Trophoblast cell (in vitro differentiated cells and primary cell): Measurements from ENCODE around the gene ABCB8.

Source experiments
- DNase-seq, 2 donors: peaks; one replicate each; pipeline ENCODE4 v3.0.0-alpha.2; 2016
- H2AFZ ChIP-seq: 2 replicates; pipeline ENCODE4 v1.6.1; 2013; ENCODE audit warnings: low read length, moderate library complexity, mild to moderate bottlenecking; ENCODE audit not compliant: insufficient read depth, poor library complexity
- H2AK5ac ChIP-seq: 2 replicates; pipeline ENCODE4 v1.6.1; 2013; ENCODE audit warnings: mild to moderate bottlenecking, low read length
- H2BK120ac ChIP-seq: 2 replicates; pipeline ENCODE4 v1.6.1; 2013; ENCODE audit warnings: low read length, mild to moderate bottlenecking, moderate library complexity; ENCODE audit not compliant: insufficient read depth, poor library complexity
- H2BK12ac ChIP-seq: 2 replicates; pipeline ENCODE4 v1.6.1; 2013; ENCODE audit warnings: mild to moderate bottlenecking, low read length, moderate library complexity
- H2BK5ac ChIP-seq: 2 replicates; pipeline ENCODE4 v1.6.1; 2013; ENCODE audit warnings: low read length, low read depth, moderate library complexity, mild to moderate bottlenecking; ENCODE audit not compliant: poor library complexity
- H3K14ac ChIP-seq: 2 replicates; pipeline ENCODE4 v1.6.1; 2013; ENCODE audit warnings: mild to moderate bottlenecking, low read length
- H3K18ac ChIP-seq: 2 replicates; pipeline ENCODE4 v1.6.1; 2013; ENCODE audit warnings: mild to moderate bottlenecking, low read length
- H3K23ac ChIP-seq: 2 replicates; pipeline ENCODE4 v1.6.1; 2013; ENCODE audit warnings: low read length
- H3K27ac ChIP-seq: 2 replicates; pipeline ENCODE4 v1.5.1; 2013; ENCODE audit warnings: low read depth, mild to moderate bottlenecking, inconsistent platforms, low read length, moderate library complexity
- H3K27me3 ChIP-seq: 2 replicates; pipeline ENCODE4 v1.6.1; 2013; ENCODE audit warnings: inconsistent platforms, mild to moderate bottlenecking, low read length, moderate library complexity; ENCODE audit not compliant: insufficient read depth
- H3K36me3 ChIP-seq, 2 experiments: 1 replicate in 1 of 2; 2 replicates in 1 of 2; pipeline ENCODE4 v1.6.1; 2013; ENCODE audit warnings: low read length in 2 of 2, mild to moderate bottlenecking in 2 of 2, moderate library complexity in 1 of 2; ENCODE audit not compliant: insufficient read depth in 2 of 2, control insufficient read depth in 1 of 2
- H3K4ac ChIP-seq: 2 replicates; pipeline ENCODE4 v1.6.1; 2013; ENCODE audit warnings: low read depth, mild to moderate bottlenecking, low read length, moderate library complexity
- H3K4me1 ChIP-seq, 2 experiments: 1 replicate in 1 of 2; 2 replicates in 1 of 2; pipeline ENCODE4 v1.6.1; 2013; ENCODE audit warnings: low read length in 2 of 2, mild to moderate bottlenecking in 2 of 2, moderate library complexity in 1 of 2; ENCODE audit not compliant: insufficient read depth in 2 of 2, control insufficient read depth in 1 of 2
- H3K4me2 ChIP-seq: 2 replicates; pipeline ENCODE4 v1.6.1; 2013; ENCODE audit warnings: inconsistent platforms, mild to moderate bottlenecking, low read length, moderate library complexity
- H3K4me3 ChIP-seq: 2 replicates; pipeline ENCODE4 v1.5.1; 2013; ENCODE audit warnings: mild to moderate bottlenecking, low read depth, low read length, inconsistent platforms
- H3K79me1 ChIP-seq: one replicate; pipeline ENCODE4 v1.6.1; 2013; ENCODE audit warnings: low read length
- H3K79me2 ChIP-seq: 2 replicates; pipeline ENCODE4 v1.6.1; 2013; ENCODE audit warnings: low read length, mild to moderate bottlenecking; ENCODE audit not compliant: control insufficient read depth, insufficient read depth, poor library complexity
- H3K9ac ChIP-seq: 2 replicates; pipeline ENCODE4 v1.6.1; 2013; ENCODE audit warnings: mild to moderate bottlenecking, low read length
- H3K9me3 ChIP-seq: 2 replicates; pipeline ENCODE4 v1.6.1; 2013; ENCODE audit warnings: low read depth, mild to moderate bottlenecking, control low read depth, inconsistent platforms, low read length; ENCODE audit not compliant: insufficient read depth
- H4K12ac ChIP-seq: 2 replicates; pipeline ENCODE4 v1.6.1; 2013; ENCODE audit warnings: low read depth, mild to moderate bottlenecking, low read length, moderate library complexity
- H4K8ac ChIP-seq: 2 replicates; pipeline ENCODE4 v1.6.1; 2013; ENCODE audit warnings: low read depth, mild to moderate bottlenecking, low read length, moderate library complexity
- H4K91ac ChIP-seq: one replicate; pipeline ENCODE4 v1.6.1; 2013; ENCODE audit warnings: low read depth, mild to moderate bottlenecking, low read length, moderate library complexity
- WGBS: extraction: QIAGEN DNeasy Blood & Tissue Kit; methylation state at CpG from one replicate; pipeline ENCODE4 v1.1.7; 2013; ENCODE audit warnings: missing lambda C conversion rate; ENCODE audit not compliant: insufficient read length, insufficient coverage; ENCODE audit errors: extremely low coverage; 5-methylcytosine and 5-hydroxymethylcytosine counted together

ABCB8 gene

GRCh38 chr7:151047976-151048815, 19.9 kb downstream of the ABCB8 start, which contains the start of gene ASIC3:
Gene ASIC3, plus strand, starts transcription at chr7:151048531. Its CDS starts 355 bp downstream, at chr7:151048886.
- no peak within 1 kb of the TSS for H2AK5ac ChIP-seq
- no peaks in the 10 kb centered on the region for H3K79me1 ChIP-seq
- H3K27me3 ChIP-seq = peaks cover 8% of the 10 kb centered on the region
- no peak within 1 kb of the TSS for H4K91ac ChIP-seq
- no peak within 1 kb of the TSS for H3K23ac ChIP-seq
- H3K9ac ChIP-seq = no peak within 1 kb of the TSS
- no peak within 1 kb of the TSS for H3K4ac ChIP-seq
- no peak within 1 kb of the TSS for H2BK120ac ChIP-seq
- H3K9me3 ChIP-seq = peaks cover 6% of the 10 kb centered on the region
- H3K4me3 ChIP-seq = no peak within 1 kb of the TSS
- no CpG with 5 or more reads among the region's 22 CpGs for WGBS
- no peak within 1 kb of the TSS for H2BK12ac ChIP-seq
- H3K36me3 ChIP-seq = peaks cover 16 to 20% of the 10 kb centered on the region in 2 experiments
- H3K14ac ChIP-seq = no peak within 1 kb of the TSS
- peaks cover 2 to 6% of the 10 kb centered on the region in 2 experiments for H3K4me1 ChIP-seq
- no peak within 1 kb of the TSS for H3K27ac ChIP-seq
- H3K79me2 ChIP-seq = no peaks in the 10 kb centered on the region
- H2BK5ac ChIP-seq = no peak within 1 kb of the TSS
- H4K8ac ChIP-seq = no peak within 1 kb of the TSS
- H3K4me2 ChIP-seq = no peak within 1 kb of the TSS
- DNase-seq = no peak
- H3K18ac ChIP-seq = no peak within 1 kb of the TSS
- H2AFZ ChIP-seq = no peak within 1 kb of the TSS
- no peak within 1 kb of the TSS for H4K12ac ChIP-seq

DNA sequence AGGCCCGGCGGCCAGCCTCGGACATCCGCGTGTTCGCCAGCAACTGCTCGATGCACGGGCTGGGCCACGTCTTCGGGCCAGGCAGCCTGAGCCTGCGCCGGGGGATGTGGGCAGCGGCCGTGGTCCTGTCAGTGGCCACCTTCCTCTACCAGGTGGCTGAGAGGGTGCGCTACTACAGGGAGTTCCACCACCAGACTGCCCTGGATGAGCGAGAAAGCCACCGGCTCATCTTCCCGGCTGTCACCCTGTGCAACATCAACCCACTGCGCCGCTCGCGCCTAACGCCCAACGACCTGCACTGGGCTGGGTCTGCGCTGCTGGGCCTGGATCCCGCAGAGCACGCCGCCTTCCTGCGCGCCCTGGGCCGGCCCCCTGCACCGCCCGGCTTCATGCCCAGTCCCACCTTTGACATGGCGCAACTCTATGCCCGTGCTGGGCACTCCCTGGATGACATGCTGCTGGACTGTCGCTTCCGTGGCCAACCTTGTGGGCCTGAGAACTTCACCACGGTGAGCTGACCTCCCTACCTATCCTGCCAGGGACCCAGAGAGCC, 20.7 kb downstream of the ABCB8 start:
- H2AK5ac ChIP-seq = no peak overlapping the region
- no CpG with 5 or more reads among the region's 38 CpGs for WGBS
- H2BK120ac ChIP-seq = no peak overlapping the region
- H3K36me3 ChIP-seq = peaks cover 15 to 20% of the 10 kb centered on the region in 2 experiments
- no peak overlapping the region for H4K91ac ChIP-seq
- H4K8ac ChIP-seq = no peak overlapping the region
- no peak overlapping the region for H3K9ac ChIP-seq
- H2BK5ac ChIP-seq = no peak overlapping the region
- H3K4me2 ChIP-seq = no peak overlapping the region
- no peak overlapping the region for H3K4ac ChIP-seq
- no peak overlapping the region for H3K23ac ChIP-seq
- peaks cover 8% of the 10 kb centered on the region for H3K27me3 ChIP-seq
- H3K79me1 ChIP-seq = no peaks in the 10 kb centered on the region
- no peak overlapping the region for H2BK12ac ChIP-seq
- no peak overlapping the region for H3K27ac ChIP-seq
- peaks cover 2 to 6% of the 10 kb centered on the region in 2 experiments for H3K4me1 ChIP-seq
- no peak for DNase-seq
- no peaks in the 10 kb centered on the region for H3K79me2 ChIP-seq
- no peak overlapping the region for H3K14ac ChIP-seq
- no peak overlapping the region for H3K18ac ChIP-seq
- no peak overlapping the region for H4K12ac ChIP-seq
- H2AFZ ChIP-seq = no peak overlapping the region
- H3K4me3 ChIP-seq = no peak overlapping the region
- peaks cover 6% of the 10 kb centered on the region for H3K9me3 ChIP-seq

DNA sequence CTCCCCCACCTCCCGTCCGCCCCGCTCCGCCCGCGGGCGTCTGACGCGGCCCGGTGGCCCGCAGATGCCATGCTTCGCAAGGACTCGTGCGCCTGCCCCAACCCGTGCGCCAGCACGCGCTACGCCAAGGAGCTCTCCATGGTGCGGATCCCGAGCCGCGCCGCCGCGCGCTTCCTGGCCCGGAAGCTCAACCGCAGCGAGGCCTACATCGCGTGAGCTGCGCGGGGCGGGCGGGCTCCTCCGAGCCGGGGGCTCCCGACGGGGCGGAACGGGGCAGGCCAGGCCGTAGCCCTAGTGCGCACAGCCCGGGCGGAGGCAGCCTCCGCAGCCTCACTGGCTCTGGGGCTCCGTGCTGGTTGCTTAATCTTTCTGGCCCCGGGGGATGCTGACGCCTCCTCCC, 22.9 kb downstream of the ABCB8 start:
- no peak overlapping the region for H2BK5ac ChIP-seq
- no CpG with 5 or more reads among the region's 50 CpGs for WGBS
- H4K12ac ChIP-seq = no peak overlapping the region
- peaks cover 8% of the 10 kb centered on the region for H3K27me3 ChIP-seq
- no peak overlapping the region for H4K8ac ChIP-seq
- H3K27ac ChIP-seq = no peak overlapping the region
- H3K4me3 ChIP-seq = no peak overlapping the region
- no peak overlapping the region for H3K9ac ChIP-seq
- no peak overlapping the region for H4K91ac ChIP-seq
- DNase-seq = peak; percentile 74 to 89
- H2BK12ac ChIP-seq = no peak overlapping the region
- H3K79me1 ChIP-seq = no peaks in the 10 kb centered on the region
- H3K14ac ChIP-seq = no peak overlapping the region
- H3K79me2 ChIP-seq = no peaks in the 10 kb centered on the region
- no peak overlapping the region for H3K18ac ChIP-seq
- peaks cover 4% of the 10 kb centered on the region in 2 experiments for H3K36me3 ChIP-seq
- H3K4me2 ChIP-seq = peak overlapping the region; percentile 40
- peaks cover 2 to 6% of the 10 kb centered on the region in 2 experiments for H3K4me1 ChIP-seq
- H3K23ac ChIP-seq = no peak overlapping the region
- H2BK120ac ChIP-seq = no peak overlapping the region
- H2AK5ac ChIP-seq = no peak overlapping the region
- no peak overlapping the region for H2AFZ ChIP-seq
- no peak overlapping the region for H3K4ac ChIP-seq
- H3K9me3 ChIP-seq = peaks cover 6% of the 10 kb centered on the region

DNA sequence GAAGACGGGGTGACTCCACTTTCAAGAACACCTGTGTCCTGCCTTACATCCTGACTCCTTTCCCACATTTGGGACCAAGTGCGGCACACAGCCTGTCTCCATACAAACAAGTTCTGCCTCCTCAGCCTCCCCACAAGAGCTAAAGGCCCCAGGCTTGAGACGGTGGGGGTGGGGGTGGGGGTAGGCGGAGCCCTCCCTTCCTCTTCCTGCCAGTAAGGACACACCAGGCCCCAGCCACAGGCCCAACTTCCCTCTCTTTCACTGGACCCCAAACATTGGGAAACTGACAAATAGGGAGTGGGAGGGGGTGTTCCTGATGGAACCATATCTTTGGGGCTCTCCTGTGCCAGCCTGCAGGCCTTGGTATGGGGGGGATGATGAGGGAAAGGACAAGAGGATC, 24.8 kb downstream of the ABCB8 start:
- Histone ChIP-seq H3K27ac (no peak overlapping the region), H3K4me2 (no peak overlapping the region), H3K4me1 (peaks cover 14 to 18% of the 10 kb centered on the region in 2 experiments), H3K14ac (no peak overlapping the region), H3K79me2 (peaks cover 2% of the 10 kb centered on the region), H3K4ac (no peak overlapping the region), H2BK5ac (no peak overlapping the region), H3K18ac (no peak overlapping the region), H3K27me3 (peaks cover 8% of the 10 kb centered on the region), H3K9me3 (peaks cover 6% of the 10 kb centered on the region), H3K9ac (no peak overlapping the region), H2AFZ (no peak overlapping the region), H3K23ac (no peak overlapping the region), H3K79me1 (peaks cover 7% of the 10 kb centered on the region), H2BK12ac (no peak overlapping the region), H3K36me3 (peaks cover 0 to 4% of the 10 kb centered on the region in 2 experiments), H2AK5ac (no peak overlapping the region), H4K91ac (no peak overlapping the region), H2BK120ac (no peak overlapping the region), H4K12ac (no peak overlapping the region), H4K8ac (no peak overlapping the region), H3K4me3 (no peak overlapping the region)
- DNase-seq = no peak
- no CpG with 5 or more reads among the region's 4 CpGs for WGBS
